A673 (cell line): ENCODE results near the gene PAEP. TPM values are rescaled to one million over a fixed set of nuclear protein-coding genes. Genes with fewer than 3 reads are reported as not detected.

ENCODE experiments used
- BruUV-seq: library from RNA; stranded (reverse); fragments of 400-500 nt; replicated peaks from 2 replicates; lab custom pipeline; 2021; lab: Mats Ljungman, UMichigan
- CTCF ChIA-PET: fragments of 300-600 bp; sonication (Branson Sonifier 250); formaldehyde crosslinking; loops from one replicate; lab custom pipeline; 2022; ENCODE audit warnings: antibody characterized with exemption; lab: Charles Lee
- POLR2A ChIA-PET: fragments of 300-600 bp; sonication (Branson Sonifier 250); formaldehyde crosslinking; loops from one replicate; lab custom pipeline; 2022; ENCODE audit warnings: antibody characterized with exemption; ENCODE audit not compliant: low non-redundant PET; lab: Charles Lee
- DNase-seq: peaks from one replicate; pipeline ENCODE4 v3.0.0-alpha.2; 2015; ENCODE audit warnings: low spot score
- H3K27ac ChIP-seq: fragments of 200-600 bp; sonication (generic); 2 replicates; pipeline ENCODE4 v1.5.1; 2016; ENCODE audit warnings: mixed run types, low read depth, mild to moderate bottlenecking, mixed read lengths, antibody characterized with exemption, low read length; ENCODE audit not compliant: poor library complexity, severe bottlenecking
- H3K27me3 ChIP-seq: fragments of 200-600 bp; sonication (generic); replicated peaks from 2 replicates; pipeline ENCODE4 v1.6.1; 2017; ENCODE audit warnings: mixed run types, low read depth, mild to moderate bottlenecking, mixed read lengths, antibody characterized with exemption, low read length; ENCODE audit not compliant: insufficient read depth, poor library complexity
- H3K36me3 ChIP-seq: fragments of 200-600 bp; sonication (generic); 2 replicates; pipeline ENCODE4 v1.6.1; 2016; ENCODE audit warnings: mixed run types, mild to moderate bottlenecking, mixed read lengths, antibody characterized with exemption, low read length; ENCODE audit not compliant: insufficient read depth, poor library complexity, severe bottlenecking
- H3K4me1 ChIP-seq: fragments of 200-600 bp; sonication (generic); 2 replicates; pipeline ENCODE4 v1.6.1; 2017; ENCODE audit warnings: mixed run types, mild to moderate bottlenecking, mixed read lengths, antibody characterized with exemption, low read length; ENCODE audit not compliant: insufficient read depth, poor library complexity, severe bottlenecking
- H3K4me3 ChIP-seq: fragments of 200-600 bp; sonication (generic); 2 replicates; pipeline ENCODE4 v1.5.1; 2016; ENCODE audit warnings: low read depth, mixed run types, mild to moderate bottlenecking, mixed read lengths, low read length; ENCODE audit not compliant: poor library complexity, severe bottlenecking
- H3K9me3 ChIP-seq: fragments of 200-600 bp; sonication (generic); 2 replicates; pipeline ENCODE4 v1.6.1; 2016; ENCODE audit warnings: mixed run types, low read depth, mild to moderate bottlenecking, mixed read lengths, antibody characterized with exemption, low read length; ENCODE audit not compliant: poor library complexity, severe bottlenecking
- CTCF ChIP-seq: fragments of 300-800, 200-600 bp; sonication (generic); conservative IDR thresholded peaks from 2 replicates; pipeline ENCODE4 v1.5.1; 2017; ENCODE audit warnings: low read depth, mild to moderate bottlenecking, antibody characterized with exemption, low read length, moderate library complexity, mixed read lengths
- EZH2 ChIP-seq: fragments of 200-600 bp; sonication (generic); IDR thresholded peaks from 2 replicates; pipeline ENCODE4 v1.6.1; 2017; ENCODE audit warnings: borderline replicate concordance, low read depth, mild to moderate bottlenecking, mixed read lengths, antibody characterized with exemption, low read length; ENCODE audit not compliant: poor library complexity, severe bottlenecking
- intact Hi-C: fragments of 100-400 bp; cut with micrococcal nuclease; formaldehyde crosslinking; loops from one replicate; pipeline ENCODE4 v1.10.0; 2022; ENCODE audit not compliant: unreplicated experiment
- total RNA-seq: library from RNA; stranded (reverse); gene quantifications from 2 replicates; pipeline ENCODE4 v1.2.3, GENCODE V29; 2021

Gene PAEP
- total RNA-seq, 1 experiment from 2014 or later: not detected

GRCh38 chr9:135592331-135592590 is 30.7 kb downstream of the PAEP start:
- no peaks in the 10 kb centered on the region for H3K4me1 ChIP-seq
- intact Hi-C loops: no loop called here
- peaks cover 15% of the 10 kb centered on the region for H3K9me3 ChIP-seq
- POLR2A ChIA-PET: no interaction called here
- H3K27me3 ChIP-seq: peaks cover 2% of the 10 kb centered on the region
- no peak for DNase-seq
- TF ChIP-seq CTCF: no peak
- BruUV-seq: no TSS peak
- CTCF ChIA-PET: no interaction called here
- H3K36me3 ChIP-seq: no peaks in the 10 kb centered on the region
- no peak overlapping the region for H3K27ac ChIP-seq
- no peak overlapping the region for H3K4me3 ChIP-seq

GRCh38 chr9:135592625-135593024 is 31.1 kb downstream of the PAEP start:
- intact Hi-C loops: no loop called here
- Histone ChIP-seq H3K36me3 (no peaks in the 10 kb centered on the region), H3K4me3 (no peak overlapping the region), H3K27me3 (peaks cover 2% of the 10 kb centered on the region), H3K4me1 (no peaks in the 10 kb centered on the region), H3K9me3 (peaks cover 15% of the 10 kb centered on the region), H3K27ac (no peak overlapping the region)
- TF ChIP-seq CTCF: no peak
- POLR2A ChIA-PET: no interaction called here
- CTCF ChIA-PET: no interaction called here
- no peak for DNase-seq
- BruUV-seq: no TSS peak

GRCh38 chr9:135596211-135596610 is 34.7 kb downstream of the PAEP start:
- H3K4me1 ChIP-seq: no peaks in the 10 kb centered on the region
- H3K27me3 ChIP-seq: peaks cover 2% of the 10 kb centered on the region
- no peak overlapping the region for H3K27ac ChIP-seq
- no peak overlapping the region for H3K4me3 ChIP-seq
- intact Hi-C loops: no loop called here
- H3K36me3 ChIP-seq: no peaks in the 10 kb centered on the region
- POLR2A ChIA-PET: no interaction called here
- no TSS peak for BruUV-seq
- CTCF ChIA-PET: no interaction called here
- no peak for DNase-seq
- peaks cover 15% of the 10 kb centered on the region for H3K9me3 ChIP-seq
- TF ChIP-seq EZH2 (no peak), CTCF (no peak)
